ENCODE measurements around the gene PCGF5. TPM values are rescaled to one million over a fixed set of nuclear protein-coding genes. Genes with fewer than 3 reads are reported as not detected.

Gene PCGF5
- total and polyA plus RNA-seq, 2 of the 8 experiments (the other 6 are each of a cell fraction or from before 2014, with no cell fraction given), result 5.8 to 8.4 TPM

DNA sequence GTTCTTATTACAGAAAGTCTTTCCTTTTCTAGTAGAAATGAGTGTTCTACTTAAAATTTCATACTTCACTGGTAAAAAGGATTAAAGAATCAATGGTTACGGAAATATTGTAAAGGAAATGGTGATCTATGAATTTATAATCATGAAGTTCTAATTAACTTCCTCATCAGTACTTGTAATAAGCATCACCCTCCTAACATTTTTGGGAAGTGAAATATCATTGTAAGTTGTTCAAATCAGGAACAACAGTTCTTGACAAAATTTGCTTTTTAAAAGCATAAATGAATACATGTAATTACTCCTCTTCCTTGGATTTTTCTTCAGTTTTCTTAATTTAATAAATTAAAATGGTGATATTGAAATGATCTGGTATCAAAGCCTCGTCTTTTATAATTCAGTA, 5.6 kb upstream of the PCGF5 start (continued):
- TF ChIP-seq, protein P1, sequence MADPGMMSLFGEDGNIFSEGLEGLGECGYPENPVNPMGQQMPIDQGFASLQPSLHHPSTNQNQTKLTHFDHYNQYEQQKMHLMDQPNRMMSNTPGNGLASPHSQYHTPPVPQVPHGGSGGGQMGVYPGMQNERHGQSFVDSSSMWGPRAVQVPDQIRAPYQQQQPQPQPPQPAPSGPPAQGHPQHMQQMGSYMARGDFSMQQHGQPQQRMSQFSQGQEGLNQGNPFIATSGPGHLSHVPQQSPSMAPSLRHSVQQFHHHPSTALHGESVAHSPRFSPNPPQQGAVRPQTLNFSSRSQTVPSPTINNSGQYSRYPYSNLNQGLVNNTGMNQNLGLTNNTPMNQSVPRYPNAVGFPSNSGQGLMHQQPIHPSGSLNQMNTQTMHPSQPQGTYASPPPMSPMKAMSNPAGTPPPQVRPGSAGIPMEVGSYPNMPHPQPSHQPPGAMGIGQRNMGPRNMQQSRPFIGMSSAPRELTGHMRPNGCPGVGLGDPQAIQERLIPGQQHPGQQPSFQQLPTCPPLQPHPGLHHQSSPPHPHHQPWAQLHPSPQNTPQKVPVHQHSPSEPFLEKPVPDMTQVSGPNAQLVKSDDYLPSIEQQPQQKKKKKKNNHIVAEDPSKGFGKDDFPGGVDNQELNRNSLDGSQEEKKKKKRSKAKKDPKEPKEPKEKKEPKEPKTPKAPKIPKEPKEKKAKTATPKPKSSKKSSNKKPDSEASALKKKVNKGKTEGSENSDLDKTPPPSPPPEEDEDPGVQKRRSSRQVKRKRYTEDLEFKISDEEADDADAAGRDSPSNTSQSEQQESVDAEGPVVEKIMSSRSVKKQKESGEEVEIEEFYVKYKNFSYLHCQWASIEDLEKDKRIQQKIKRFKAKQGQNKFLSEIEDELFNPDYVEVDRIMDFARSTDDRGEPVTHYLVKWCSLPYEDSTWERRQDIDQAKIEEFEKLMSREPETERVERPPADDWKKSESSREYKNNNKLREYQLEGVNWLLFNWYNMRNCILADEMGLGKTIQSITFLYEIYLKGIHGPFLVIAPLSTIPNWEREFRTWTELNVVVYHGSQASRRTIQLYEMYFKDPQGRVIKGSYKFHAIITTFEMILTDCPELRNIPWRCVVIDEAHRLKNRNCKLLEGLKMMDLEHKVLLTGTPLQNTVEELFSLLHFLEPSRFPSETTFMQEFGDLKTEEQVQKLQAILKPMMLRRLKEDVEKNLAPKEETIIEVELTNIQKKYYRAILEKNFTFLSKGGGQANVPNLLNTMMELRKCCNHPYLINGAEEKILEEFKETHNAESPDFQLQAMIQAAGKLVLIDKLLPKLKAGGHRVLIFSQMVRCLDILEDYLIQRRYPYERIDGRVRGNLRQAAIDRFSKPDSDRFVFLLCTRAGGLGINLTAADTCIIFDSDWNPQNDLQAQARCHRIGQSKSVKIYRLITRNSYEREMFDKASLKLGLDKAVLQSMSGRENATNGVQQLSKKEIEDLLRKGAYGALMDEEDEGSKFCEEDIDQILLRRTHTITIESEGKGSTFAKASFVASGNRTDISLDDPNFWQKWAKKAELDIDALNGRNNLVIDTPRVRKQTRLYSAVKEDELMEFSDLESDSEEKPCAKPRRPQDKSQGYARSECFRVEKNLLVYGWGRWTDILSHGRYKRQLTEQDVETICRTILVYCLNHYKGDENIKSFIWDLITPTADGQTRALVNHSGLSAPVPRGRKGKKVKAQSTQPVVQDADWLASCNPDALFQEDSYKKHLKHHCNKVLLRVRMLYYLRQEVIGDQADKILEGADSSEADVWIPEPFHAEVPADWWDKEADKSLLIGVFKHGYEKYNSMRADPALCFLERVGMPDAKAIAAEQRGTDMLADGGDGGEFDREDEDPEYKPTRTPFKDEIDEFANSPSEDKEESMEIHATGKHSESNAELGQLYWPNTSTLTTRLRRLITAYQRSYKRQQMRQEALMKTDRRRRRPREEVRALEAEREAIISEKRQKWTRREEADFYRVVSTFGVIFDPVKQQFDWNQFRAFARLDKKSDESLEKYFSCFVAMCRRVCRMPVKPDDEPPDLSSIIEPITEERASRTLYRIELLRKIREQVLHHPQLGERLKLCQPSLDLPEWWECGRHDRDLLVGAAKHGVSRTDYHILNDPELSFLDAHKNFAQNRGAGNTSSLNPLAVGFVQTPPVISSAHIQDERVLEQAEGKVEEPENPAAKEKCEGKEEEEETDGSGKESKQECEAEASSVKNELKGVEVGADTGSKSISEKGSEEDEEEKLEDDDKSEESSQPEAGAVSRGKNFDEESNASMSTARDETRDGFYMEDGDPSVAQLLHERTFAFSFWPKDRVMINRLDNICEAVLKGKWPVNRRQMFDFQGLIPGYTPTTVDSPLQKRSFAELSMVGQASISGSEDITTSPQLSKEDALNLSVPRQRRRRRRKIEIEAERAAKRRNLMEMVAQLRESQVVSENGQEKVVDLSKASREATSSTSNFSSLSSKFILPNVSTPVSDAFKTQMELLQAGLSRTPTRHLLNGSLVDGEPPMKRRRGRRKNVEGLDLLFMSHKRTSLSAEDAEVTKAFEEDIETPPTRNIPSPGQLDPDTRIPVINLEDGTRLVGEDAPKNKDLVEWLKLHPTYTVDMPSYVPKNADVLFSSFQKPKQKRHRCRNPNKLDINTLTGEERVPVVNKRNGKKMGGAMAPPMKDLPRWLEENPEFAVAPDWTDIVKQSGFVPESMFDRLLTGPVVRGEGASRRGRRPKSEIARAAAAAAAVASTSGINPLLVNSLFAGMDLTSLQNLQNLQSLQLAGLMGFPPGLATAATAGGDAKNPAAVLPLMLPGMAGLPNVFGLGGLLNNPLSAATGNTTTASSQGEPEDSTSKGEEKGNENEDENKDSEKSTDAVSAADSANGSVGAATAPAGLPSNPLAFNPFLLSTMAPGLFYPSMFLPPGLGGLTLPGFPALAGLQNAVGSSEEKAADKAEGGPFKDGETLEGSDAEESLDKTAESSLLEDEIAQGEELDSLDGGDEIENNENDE (IDR thresholded peaks at IDR 0.05; ENCODE audit: insufficient replicate concordance, low read length), result no peak
- no peak for TF ChIP-seq TEAD4 (IDR thresholded peaks at IDR 0.05; ENCODE audit: low read depth, low read length)
- TF ChIP-seq RFX5 (IDR thresholded peaks at IDR 0.05; ENCODE audit: borderline replicate concordance, low read depth, low read length), result no peak
- no peak for TF ChIP-seq CHD1 (IDR thresholded peaks at IDR 0.05; ENCODE audit: low read depth, low read length)
